Progenitor cell of endocrine pancreas (in vitro differentiated cells): ENCODE results near the gene CNTNAP2. TPM values are rescaled to one million over a fixed set of nuclear protein-coding genes. Genes with fewer than 3 reads are reported as not detected.

ENCODE experiments used
- DNase-seq: peaks from one replicate; pipeline ENCODE4 v3.0.0; 2021; ENCODE audit warnings: low spot score; ENCODE audit not compliant: unreplicated experiment
- H3K27ac Mint-ChIP-seq: 2 replicates; pipeline ENCODE4 v1.8.0; 2021; ENCODE audit warnings: mild to moderate bottlenecking, moderate library complexity, mixed read lengths
- H3K27me3 Mint-ChIP-seq: 2 replicates; pipeline ENCODE4 v1.8.0; 2021; ENCODE audit warnings: mixed read lengths
- H3K36me3 Mint-ChIP-seq: 2 replicates; pipeline ENCODE4 v1.8.0; 2022; ENCODE audit warnings: mixed read lengths; ENCODE audit not compliant: insufficient read depth
- H3K4me1 Mint-ChIP-seq: 2 replicates; pipeline ENCODE4 v1.8.0; 2021; ENCODE audit warnings: low read depth, mixed read lengths
- H3K4me3 Mint-ChIP-seq: 2 replicates; pipeline ENCODE4 v1.8.0; 2021; ENCODE audit warnings: low read depth, mild to moderate bottlenecking, moderate library complexity, mixed read lengths
- H3K9me3 Mint-ChIP-seq: 2 replicates; pipeline ENCODE4 v1.8.0; 2021; ENCODE audit warnings: low read depth, mixed read lengths
- CTCF ChIP-seq: fragments of 200-600 bp; sonication (generic); IDR thresholded peaks from one replicate; pipeline ENCODE4 v1.5.0; 2021; ENCODE audit warnings: antibody characterized with exemption, mild to moderate bottlenecking; ENCODE audit not compliant: unreplicated experiment
- total RNA-seq: library from RNA; stranded (reverse); gene quantifications from 2 replicates; pipeline ENCODE4 v1.2.1, GENCODE V29; 2021

CNTNAP2 gene
- total RNA-seq, 1 donor from 2014 or later, result 6.5 TPM

GRCh38 chr7:148041156-148041555 is 1924.6 kb downstream of the CNTNAP2 start:
- peaks cover 3% of the 10 kb centered on the region for H3K27me3 Mint-ChIP-seq
- H3K4me3 Mint-ChIP-seq, result no peak overlapping the region
- no peaks in the 10 kb centered on the region for H3K36me3 Mint-ChIP-seq
- H3K27ac Mint-ChIP-seq, result no peak overlapping the region
- no peak for DNase-seq
- no peaks in the 10 kb centered on the region for H3K9me3 Mint-ChIP-seq
- H3K4me1 Mint-ChIP-seq, result peaks cover 8% of the 10 kb centered on the region
- TF ChIP-seq CTCF, result no peak

DNA sequence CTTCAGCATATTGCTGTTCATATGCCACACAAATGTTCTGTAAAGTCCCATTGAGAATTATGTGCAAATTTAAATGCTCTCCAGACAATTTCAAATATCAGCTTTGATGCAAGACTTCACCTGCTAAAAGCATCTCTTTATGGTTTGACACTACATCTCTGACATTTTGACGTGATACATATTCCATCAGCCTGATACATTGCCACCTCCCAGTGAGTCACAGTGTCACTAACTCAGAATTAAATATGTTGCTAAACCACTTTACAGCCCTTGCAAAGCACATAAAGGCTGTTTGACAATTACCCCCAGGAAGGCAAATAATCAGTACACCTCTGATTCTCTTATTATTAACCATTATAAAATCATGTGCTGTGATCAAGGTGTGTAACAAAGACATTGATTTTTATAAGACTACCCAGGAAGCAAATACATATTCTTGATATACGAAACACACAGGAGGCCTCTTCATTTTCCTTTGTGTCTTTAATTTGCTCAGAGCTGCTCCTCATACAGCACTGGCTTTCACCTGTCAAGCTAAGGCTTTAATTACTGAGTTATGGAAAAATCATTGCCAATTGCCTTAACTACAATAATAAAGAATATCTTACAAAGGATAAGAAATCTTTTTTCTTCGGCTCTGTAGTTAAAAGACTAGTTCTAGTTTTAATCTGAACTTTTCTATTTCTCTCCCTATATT is 1926.5 kb downstream of the CNTNAP2 start:
- H3K27me3 Mint-ChIP-seq, result peaks cover 3% of the 10 kb centered on the region
- peaks cover 8% of the 10 kb centered on the region for H3K4me1 Mint-ChIP-seq
- H3K9me3 Mint-ChIP-seq, result peaks cover 4% of the 10 kb centered on the region
- no peak overlapping the region for H3K27ac Mint-ChIP-seq
- no peak for TF ChIP-seq CTCF
- H3K4me3 Mint-ChIP-seq, result no peak overlapping the region
- no peak for DNase-seq
- H3K36me3 Mint-ChIP-seq, result no peaks in the 10 kb centered on the region

GRCh38 chr7:148044173-148044572 is 1927.6 kb downstream of the CNTNAP2 start:
- H3K27ac Mint-ChIP-seq, result no peak overlapping the region
- H3K36me3 Mint-ChIP-seq, result no peaks in the 10 kb centered on the region
- H3K9me3 Mint-ChIP-seq, result peaks cover 4% of the 10 kb centered on the region
- TF ChIP-seq CTCF, result no peak
- H3K4me3 Mint-ChIP-seq, result no peak overlapping the region
- peaks cover 8% of the 10 kb centered on the region for H3K4me1 Mint-ChIP-seq
- H3K27me3 Mint-ChIP-seq, result peaks cover 3% of the 10 kb centered on the region
- DNase-seq, result no peak

DNA sequence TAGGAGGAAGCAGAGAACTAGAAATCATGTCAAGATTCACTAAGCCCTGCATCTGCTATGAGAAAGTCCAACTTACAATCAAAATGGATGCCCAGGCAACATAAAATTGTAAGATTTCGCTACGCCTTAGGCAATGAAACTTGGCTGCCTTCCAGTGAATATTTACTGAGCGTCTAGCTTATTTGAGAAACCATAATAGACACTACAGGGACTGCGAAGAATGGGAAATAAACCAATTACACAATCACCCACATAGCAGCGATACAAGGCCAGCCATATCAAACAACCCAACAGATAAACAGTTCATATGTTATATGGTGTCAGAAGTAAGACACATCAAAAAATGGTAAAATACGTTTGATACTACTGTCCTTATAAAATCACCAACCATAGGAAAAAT is 1928.9 kb downstream of the CNTNAP2 start:
- peaks cover 3% of the 10 kb centered on the region for H3K27me3 Mint-ChIP-seq
- H3K4me1 Mint-ChIP-seq, result peaks cover 8% of the 10 kb centered on the region
- H3K4me3 Mint-ChIP-seq, result no peak overlapping the region
- no peak for DNase-seq
- no peak overlapping the region for H3K27ac Mint-ChIP-seq
- peaks cover 4% of the 10 kb centered on the region for H3K9me3 Mint-ChIP-seq
- TF ChIP-seq CTCF, result no peak
- no peaks in the 10 kb centered on the region for H3K36me3 Mint-ChIP-seq

GRCh38 chr7:148049068-148049467 is 1932.5 kb downstream of the CNTNAP2 start:
- no peak overlapping the region for H3K27ac Mint-ChIP-seq
- H3K4me3 Mint-ChIP-seq, result no peak overlapping the region
- no peaks in the 10 kb centered on the region for H3K27me3 Mint-ChIP-seq
- DNase-seq, result no peak
- H3K4me1 Mint-ChIP-seq, result no peaks in the 10 kb centered on the region
- peaks cover 4% of the 10 kb centered on the region for H3K9me3 Mint-ChIP-seq
- H3K36me3 Mint-ChIP-seq, result no peaks in the 10 kb centered on the region
- no peak for TF ChIP-seq CTCF
